NT2/D1 (cell line): Measurements from ENCODE around the gene CEMP1.

ENCODE experiments used
- YY1 ChIP-seq: IDR thresholded peaks from 2 replicates; pipeline ENCODE4 v1.6.1; 2011; ENCODE audit not compliant: insufficient read length, insufficient read depth
- ZNF274 ChIP-seq: IDR thresholded peaks from 2 replicates; pipeline ENCODE4 v1.6.1; 2011; ENCODE audit warnings: mild to moderate bottlenecking, low read depth, low read length

DNA sequence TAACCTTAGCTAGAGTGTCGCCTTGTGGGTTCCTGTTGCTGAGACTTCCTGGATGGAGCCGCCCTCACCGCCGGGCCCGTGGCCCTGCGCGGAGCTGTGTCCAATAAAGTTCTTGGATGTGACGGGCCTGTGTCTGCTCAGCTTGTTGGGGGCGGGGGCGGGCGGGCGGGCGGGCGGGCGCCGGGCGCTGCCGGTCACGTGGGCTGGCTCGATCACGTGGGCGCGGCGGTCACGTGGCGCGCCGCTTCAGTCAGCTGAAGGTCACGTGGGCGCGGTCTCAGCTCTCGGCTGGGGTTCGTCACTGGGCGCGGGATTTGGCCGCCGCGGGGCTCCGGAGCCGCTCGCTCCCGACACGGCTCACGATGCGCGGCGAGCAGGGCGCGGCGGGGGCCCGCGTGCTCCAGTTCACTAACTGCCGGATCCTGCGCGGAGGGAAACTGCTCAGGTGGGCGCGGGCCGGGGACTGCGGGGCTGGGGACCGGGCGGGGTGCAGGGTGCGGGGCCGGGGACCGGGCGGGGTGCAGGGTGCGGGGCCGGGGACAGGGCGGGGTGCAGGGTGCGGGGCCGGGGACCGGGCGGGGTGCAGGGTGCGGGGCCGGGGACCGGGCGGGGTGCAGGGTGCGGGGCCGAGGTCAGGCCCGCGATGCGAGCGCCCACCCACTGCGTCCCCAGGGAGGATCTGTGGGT is 11.0 kb downstream of the CEMP1 start, which contains the start of gene AMDHD2:
- TF ChIP-seq YY1 (no peak), ZNF274 (no peak)
